IMR-90 (cell line): ENCODE results near the gene NELL1. TPM values are rescaled to one million over a fixed set of nuclear protein-coding genes. Genes with fewer than 3 reads are reported as not detected.

Experiments used
- ATAC-seq: fragments of 200-7000 bp; cut with Tn5 transposase; 2 replicates; pipeline ENCODE4 v1.9.1; 2020; ENCODE audit warnings: low read depth, mild to moderate bottlenecking, moderate library complexity
- BruUV-seq: library from RNA; stranded (reverse); fragments of 400-500 nt; replicated peaks from 2 replicates; lab custom pipeline; 2021; lab: Mats Ljungman, UMichigan
- CTCF ChIA-PET: fragments of 300-600 bp; formaldehyde crosslinking; extraction: SDS; loops from one replicate; lab custom pipeline; 2021; ENCODE audit warnings: antibody characterized with exemption; lab: Yijun Ruan, JAX
- POLR2A ChIA-PET: fragments of 300-600 bp; sonication (Branson Sonifier 250); formaldehyde crosslinking; loops from one replicate; lab custom pipeline; 2022; ENCODE audit warnings: antibody characterized with exemption; ENCODE audit not compliant: unreplicated experiment; lab: Charles Lee
- DNase-seq: peaks from one replicate; pipeline ENCODE4 v3.0.0; 2013
- H2AFZ ChIP-seq: replicated peaks from 2 replicates; pipeline ENCODE3; 2013; ENCODE audit warnings: low read length, mild to moderate bottlenecking; ENCODE audit not compliant: poor library complexity
- H2AK5ac ChIP-seq: 2 replicates; pipeline ENCODE4 v1.6.1; 2013; ENCODE audit warnings: low read depth, low read length, inconsistent platforms
- H2AK9ac ChIP-seq: replicated peaks from 2 replicates; pipeline ENCODE3; 2013; ENCODE audit warnings: mild to moderate bottlenecking, low read depth, low read length, moderate library complexity; ENCODE audit not compliant: poor library complexity
- H2BK120ac ChIP-seq: 2 replicates; pipeline ENCODE4 v1.6.1; 2013; ENCODE audit warnings: low read depth, low read length, inconsistent platforms
- H2BK15ac ChIP-seq: 3 replicates; pipeline ENCODE4 v1.6.1; 2013; ENCODE audit warnings: low read depth, low read length, inconsistent platforms
- H2BK20ac ChIP-seq: 2 replicates; pipeline ENCODE4 v1.6.1; 2013; ENCODE audit warnings: low read depth, mild to moderate bottlenecking, inconsistent platforms, low read length, moderate library complexity
- H2BK5ac ChIP-seq: 2 replicates; pipeline ENCODE4 v1.6.1; 2013; ENCODE audit warnings: mild to moderate bottlenecking, low read depth, low read length, inconsistent platforms; ENCODE audit not compliant: poor library complexity, severe bottlenecking
- H3K14ac ChIP-seq: replicated peaks from 2 replicates; pipeline ENCODE4 v1.6.1; 2013; ENCODE audit warnings: low read depth, low read length, inconsistent platforms
- H3K18ac ChIP-seq: 2 replicates; pipeline ENCODE4 v1.6.1; 2013; ENCODE audit warnings: low read depth, low read length, control low read depth
- H3K23ac ChIP-seq: 2 replicates; pipeline ENCODE4 v1.6.1; 2013; ENCODE audit warnings: low read depth, low read length, inconsistent platforms
- H3K27ac ChIP-seq: 2 replicates; pipeline ENCODE4 v1.5.1; 2013; ENCODE audit warnings: mild to moderate bottlenecking, control low read depth, low read length; ENCODE audit not compliant: insufficient read depth
- H3K27me3 ChIP-seq: 2 replicates; pipeline ENCODE4 v1.6.1; 2013; ENCODE audit warnings: low read length; ENCODE audit not compliant: control insufficient read depth, insufficient read depth
- H3K36me3 ChIP-seq: 2 replicates; pipeline ENCODE4 v1.6.1; 2013; ENCODE audit warnings: low read length, mixed read lengths; ENCODE audit not compliant: control insufficient read depth, insufficient read depth
- H3K4ac ChIP-seq: 2 replicates; pipeline ENCODE4 v1.6.1; 2013; ENCODE audit warnings: low read depth, low read length, inconsistent platforms
- H3K4me1 ChIP-seq: 2 replicates; pipeline ENCODE4 v1.6.1; 2013; ENCODE audit warnings: low read length, mixed read lengths; ENCODE audit not compliant: control insufficient read depth, insufficient read depth
- H3K4me2 ChIP-seq: 2 replicates; pipeline ENCODE4 v1.6.1; 2013; ENCODE audit warnings: low read depth, mild to moderate bottlenecking, control low read depth, low read length, moderate library complexity
- H3K4me3 ChIP-seq: 2 replicates; pipeline ENCODE4 v1.5.1; 2013; ENCODE audit warnings: low read depth, mild to moderate bottlenecking, control low read depth, low read length, moderate library complexity; ENCODE audit not compliant: insufficient read depth
- H3K56ac ChIP-seq: 2 replicates; pipeline ENCODE4 v1.6.1; 2013; ENCODE audit warnings: low read length, inconsistent platforms; ENCODE audit not compliant: insufficient read depth; ENCODE audit errors: extremely low read depth
- H3K79me1 ChIP-seq, 2 experiments: 2 replicates each; pipeline ENCODE4 v1.6.1; 2013; ENCODE audit warnings: low read length in 2 of 2, inconsistent platforms in 1 of 2, low read depth in 1 of 2
- H3K9ac ChIP-seq: 2 replicates; pipeline ENCODE4 v1.6.1; 2013; ENCODE audit warnings: low read depth, low read length, control low read depth
- H3K9me1 ChIP-seq: 2 replicates; pipeline ENCODE4 v1.6.1; 2013; ENCODE audit warnings: low read length, inconsistent platforms; ENCODE audit not compliant: insufficient read depth
- H3K9me3 ChIP-seq: 2 replicates; pipeline ENCODE4 v1.6.1; 2013; ENCODE audit warnings: low read length; ENCODE audit not compliant: control insufficient read depth, insufficient read depth
- H4K20me1 ChIP-seq: 2 replicates; pipeline ENCODE4 v1.6.1; 2013; ENCODE audit warnings: low read length, inconsistent platforms; ENCODE audit not compliant: insufficient read depth
- H4K5ac ChIP-seq: 2 replicates; pipeline ENCODE4 v1.6.1; 2013; ENCODE audit warnings: mild to moderate bottlenecking, low read depth, low read length, control low read depth
- H4K8ac ChIP-seq, 2 experiments: 2 replicates each; pipeline ENCODE4 v1.6.1; 2013; ENCODE audit warnings: low read depth in 2 of 2, low read length in 2 of 2, control low read depth in 1 of 2, inconsistent platforms in 1 of 2
- H4K91ac ChIP-seq: 2 replicates; pipeline ENCODE4 v1.6.1; 2013; ENCODE audit warnings: low read depth, low read length, inconsistent platforms; ENCODE audit not compliant: insufficient read depth
- BHLHE40 ChIP-seq: fragments of 150-350 bp; IDR thresholded peaks from 2 replicates; pipeline ENCODE4 v1.6.1; 2016; ENCODE audit warnings: mild to moderate bottlenecking, low read depth, low read length
- CEBPB ChIP-seq: IDR thresholded peaks from 2 replicates; pipeline ENCODE4 v1.6.1; 2012; ENCODE audit warnings: low read depth, low read length, improper control_type of control experiment
- CHD1 ChIP-seq: IDR thresholded peaks from 2 replicates; pipeline ENCODE4 v1.6.1; 2012; ENCODE audit warnings: low read depth, low read length, improper control_type of control experiment
- FOS ChIP-seq: fragments of 150-350 bp; IDR thresholded peaks from 2 replicates; pipeline ENCODE4 v1.6.1; 2016; ENCODE audit warnings: low read depth, low read length
- MAFK ChIP-seq: IDR thresholded peaks from 2 replicates; pipeline ENCODE4 v1.6.1; 2012; ENCODE audit warnings: low read depth, low read length, improper control_type of control experiment
- MAZ ChIP-seq: IDR thresholded peaks from 2 replicates; pipeline ENCODE4 v1.6.1; 2012; ENCODE audit warnings: low read depth, mild to moderate bottlenecking, low read length, improper control_type of control experiment, moderate library complexity, borderline replicate concordance
- MXI1 ChIP-seq: IDR thresholded peaks from 2 replicates; pipeline ENCODE4 v1.6.1; 2012; ENCODE audit warnings: low read depth, mild to moderate bottlenecking, low read length, moderate library complexity, borderline replicate concordance
- NFE2L2 ChIP-seq: fragments of 150-350 bp; IDR thresholded peaks from 2 replicates; pipeline ENCODE4 v1.6.1; 2016; ENCODE audit warnings: low read depth, mild to moderate bottlenecking, low read length
- POLR2A ChIP-seq: IDR thresholded peaks from 2 replicates; pipeline ENCODE4 v1.6.1; 2012; ENCODE audit warnings: mild to moderate bottlenecking, low read depth, low read length
- RAD21 ChIP-seq: IDR thresholded peaks from 2 replicates; pipeline ENCODE4 v1.6.1; 2012; ENCODE audit warnings: low read length, improper control_type of control experiment
- RCOR1 ChIP-seq: IDR thresholded peaks from 2 replicates; pipeline ENCODE4 v1.6.1; 2012; ENCODE audit warnings: mild to moderate bottlenecking, low read length, improper control_type of control experiment; ENCODE audit not compliant: insufficient replicate concordance
- RFX5 ChIP-seq: IDR thresholded peaks from 2 replicates; pipeline ENCODE4 v1.8.0; 2012; ENCODE audit warnings: low read depth, mild to moderate bottlenecking, low read length, moderate library complexity
- SMC3 ChIP-seq: fragments of 150-350 bp; IDR thresholded peaks from 2 replicates; pipeline ENCODE4 v1.6.1; 2016; ENCODE audit warnings: low read depth, mild to moderate bottlenecking, antibody characterized with exemption, low read length, moderate library complexity
- WGBS, 2 experiments: methylation state at CpG; one replicate each; pipeline versions ENCODE4 v1.1.5 to v1.1.7; 2013; ENCODE audit warnings: missing lambda C conversion rate in 2 of 2; ENCODE audit not compliant: insufficient read length in 1 of 2; ENCODE audit errors: extremely low coverage in 2 of 2; 5-methylcytosine and 5-hydroxymethylcytosine counted together
- dilution Hi-C: fragments of 300-500 bp; cut with HindIII; formaldehyde crosslinking; loops from one replicate; pipeline ENCODE4 v1.14.3; 2018; ENCODE audit warnings: low sequenced_read_pairs; ENCODE audit not compliant: unreplicated experiment
- in situ Hi-C: fragments of 300-500 bp; cut with MboI; formaldehyde crosslinking; loops from 3 replicates; pipeline ENCODE4 v1.14.3; 2019; ENCODE audit warnings: low sequenced_read_pairs, inconsistent platforms, mixed read lengths
- intact Hi-C: fragments of 100-400 bp; cut with micrococcal nuclease; formaldehyde crosslinking; loops from 2 replicates; pipeline ENCODE4 v1.10.0; 2022
- polyA plus RNA-seq, 3 experiments: library from polyadenylated mRNA; depleted of rRNA; stranded (reverse); fragments of >200 nt; gene quantifications; 2 replicates each; pipeline ENCODE4 v1.2.3, GENCODE V29; 2012; ENCODE audit warnings: low replicate concordance in 1 of 3
- total RNA-seq: library from RNA; depleted of rRNA; stranded (reverse); fragments of >200 nt; gene quantifications from 2 replicates; pipeline ENCODE4 v1.2.3, GENCODE V29; 2012
- TF ChIP-seq, protein P1 (sequence below): conservative IDR thresholded peaks from 2 replicates; pipeline ENCODE4 v1.5.1; 2012; ENCODE audit warnings: mild to moderate bottlenecking, low read depth, low read length, improper control_type of control experiment
- TF ChIP-seq, protein P2 (sequence below): fragments of 150-350 bp; IDR thresholded peaks from 2 replicates; pipeline ENCODE4 v1.6.1; 2016; ENCODE audit warnings: low read depth, mild to moderate bottlenecking, low read length, moderate library complexity, borderline replicate concordance
- TF ChIP-seq, protein P3 (sequence below): fragments of 150-350 bp; IDR thresholded peaks from 2 replicates; pipeline ENCODE4 v1.6.1; 2017; ENCODE audit warnings: mild to moderate bottlenecking, antibody characterized with exemption, low read length, low read depth

The NELL1 gene
- total and polyA plus RNA-seq, 2 of the 4 experiments (the other 2 are of a cell fraction): not detected

- DNase-seq (no peak), ATAC-seq (no peak)
- H3K27ac ChIP-seq: no peak overlapping the region
- no peaks in the 10 kb centered on the region for H3K9me1 ChIP-seq
- no peak overlapping the region for H2BK20ac ChIP-seq
- no peak overlapping the region for H3K56ac ChIP-seq
- no TSS peak for BruUV-seq
- H3K27me3 ChIP-seq: no peaks in the 10 kb centered on the region
- no peak overlapping the region for H2BK5ac ChIP-seq
- H3K9ac ChIP-seq: no peak overlapping the region
- H3K4me1 ChIP-seq: no peaks in the 10 kb centered on the region
- dilution Hi-C loops: no loop called here
- no peaks in the 10 kb centered on the region for H3K36me3 ChIP-seq
- no peak overlapping the region for H4K91ac ChIP-seq
- in situ Hi-C loops: no loop called here
- H2AK9ac ChIP-seq: no peak overlapping the region
- intact Hi-C loops: no loop called here
- TF ChIP-seq RCOR1 (no peak), RFX5 (no peak), MAZ (no peak), CEBPB (no peak), CHD1 (no peak), FOS (no peak), NFE2L2 (no peak), POLR2A (no peak), SMC3 (no peak), MAFK (no peak), BHLHE40 (no peak), MXI1 (no peak), RAD21 (no peak)
- TF ChIP-seq, protein P1, sequence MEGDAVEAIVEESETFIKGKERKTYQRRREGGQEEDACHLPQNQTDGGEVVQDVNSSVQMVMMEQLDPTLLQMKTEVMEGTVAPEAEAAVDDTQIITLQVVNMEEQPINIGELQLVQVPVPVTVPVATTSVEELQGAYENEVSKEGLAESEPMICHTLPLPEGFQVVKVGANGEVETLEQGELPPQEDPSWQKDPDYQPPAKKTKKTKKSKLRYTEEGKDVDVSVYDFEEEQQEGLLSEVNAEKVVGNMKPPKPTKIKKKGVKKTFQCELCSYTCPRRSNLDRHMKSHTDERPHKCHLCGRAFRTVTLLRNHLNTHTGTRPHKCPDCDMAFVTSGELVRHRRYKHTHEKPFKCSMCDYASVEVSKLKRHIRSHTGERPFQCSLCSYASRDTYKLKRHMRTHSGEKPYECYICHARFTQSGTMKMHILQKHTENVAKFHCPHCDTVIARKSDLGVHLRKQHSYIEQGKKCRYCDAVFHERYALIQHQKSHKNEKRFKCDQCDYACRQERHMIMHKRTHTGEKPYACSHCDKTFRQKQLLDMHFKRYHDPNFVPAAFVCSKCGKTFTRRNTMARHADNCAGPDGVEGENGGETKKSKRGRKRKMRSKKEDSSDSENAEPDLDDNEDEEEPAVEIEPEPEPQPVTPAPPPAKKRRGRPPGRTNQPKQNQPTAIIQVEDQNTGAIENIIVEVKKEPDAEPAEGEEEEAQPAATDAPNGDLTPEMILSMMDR: no peak
- TF ChIP-seq, protein P2, sequence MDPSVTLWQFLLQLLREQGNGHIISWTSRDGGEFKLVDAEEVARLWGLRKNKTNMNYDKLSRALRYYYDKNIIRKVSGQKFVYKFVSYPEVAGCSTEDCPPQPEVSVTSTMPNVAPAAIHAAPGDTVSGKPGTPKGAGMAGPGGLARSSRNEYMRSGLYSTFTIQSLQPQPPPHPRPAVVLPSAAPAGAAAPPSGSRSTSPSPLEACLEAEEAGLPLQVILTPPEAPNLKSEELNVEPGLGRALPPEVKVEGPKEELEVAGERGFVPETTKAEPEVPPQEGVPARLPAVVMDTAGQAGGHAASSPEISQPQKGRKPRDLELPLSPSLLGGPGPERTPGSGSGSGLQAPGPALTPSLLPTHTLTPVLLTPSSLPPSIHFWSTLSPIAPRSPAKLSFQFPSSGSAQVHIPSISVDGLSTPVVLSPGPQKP: no peak
- TF ChIP-seq, protein P3, sequence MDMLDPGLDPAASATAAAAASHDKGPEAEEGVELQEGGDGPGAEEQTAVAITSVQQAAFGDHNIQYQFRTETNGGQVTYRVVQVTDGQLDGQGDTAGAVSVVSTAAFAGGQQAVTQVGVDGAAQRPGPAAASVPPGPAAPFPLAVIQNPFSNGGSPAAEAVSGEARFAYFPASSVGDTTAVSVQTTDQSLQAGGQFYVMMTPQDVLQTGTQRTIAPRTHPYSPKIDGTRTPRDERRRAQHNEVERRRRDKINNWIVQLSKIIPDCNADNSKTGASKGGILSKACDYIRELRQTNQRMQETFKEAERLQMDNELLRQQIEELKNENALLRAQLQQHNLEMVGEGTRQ: no peak
- H3K4me2 ChIP-seq: no peak overlapping the region
- no peak overlapping the region for H3K4me3 ChIP-seq
- H2AK5ac ChIP-seq: no peak overlapping the region
- H4K8ac ChIP-seq: no peak overlapping the region
- H2BK15ac ChIP-seq: no peak overlapping the region
- no peaks in the 10 kb centered on the region; the same call in 1 of the 2 replicates for H3K9me3 ChIP-seq
- H4K5ac ChIP-seq: no peak overlapping the region
- H3K4ac ChIP-seq: no peak overlapping the region
- no peak overlapping the region for H2BK120ac ChIP-seq
- no peak overlapping the region for H3K14ac ChIP-seq
- no peaks in the 10 kb centered on the region for H4K20me1 ChIP-seq
- no peak overlapping the region for H3K23ac ChIP-seq
- ChIA-PET POLR2A (no interaction called here), CTCF (interaction anchor here (0.6 kb wide), 1 partner anchor 9 kb away, joined by 4 read pairs; no protein-coding TSS in a partner anchor)
- H3K18ac ChIP-seq: no peak overlapping the region
- no peak overlapping the region for H2AFZ ChIP-seq
- no CpG with 5 or more reads among the region's 4 CpGs for WGBS, 2 experiments
- H3K79me1 ChIP-seq: no peaks in the 10 kb centered on the region
These were observed 825.6 kb downstream of the NELL1 start for GRCh38 chr11:21494946-21495345.
